Epidermal melanocyte (primary cell): ENCODE measurements around the gene HDAC2.
"Not testable (repeated sequence)": the region's sequence is repeated elsewhere in the genome, so short reads cannot be mapped to it uniquely, and the experiment has no call there.

Experiments
- DNase-seq: peaks from one replicate; pipeline ENCODE4 v3.0.0; 2011; ENCODE audit warnings: low spot score; ENCODE audit not compliant: insufficient read length

The HDAC2 gene

DNA sequence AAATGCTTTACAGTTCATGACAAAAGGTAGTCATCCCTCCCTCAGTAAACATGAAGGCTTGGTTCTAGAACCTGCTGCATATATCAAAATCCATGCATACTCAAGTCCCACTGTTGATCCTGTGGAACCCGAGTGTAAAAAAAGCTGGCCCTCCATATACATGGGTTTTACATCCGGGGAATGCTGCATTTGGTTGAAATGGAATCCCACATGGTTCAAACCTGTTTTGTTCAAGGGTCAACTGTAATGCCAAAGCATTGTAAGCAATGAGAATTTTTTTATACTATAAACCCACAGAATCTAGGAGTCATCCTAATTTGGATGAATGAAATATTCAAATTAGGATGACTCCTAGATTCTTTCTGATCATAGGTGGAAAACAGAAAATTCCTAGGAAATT, 5.9 kb upstream of the HDAC2 start:
- no peak for DNase-seq

GRCh38 chr6:113971741-113972140, 793 bp upstream of the HDAC2 start:
- DNase-seq: no peak

DNA sequence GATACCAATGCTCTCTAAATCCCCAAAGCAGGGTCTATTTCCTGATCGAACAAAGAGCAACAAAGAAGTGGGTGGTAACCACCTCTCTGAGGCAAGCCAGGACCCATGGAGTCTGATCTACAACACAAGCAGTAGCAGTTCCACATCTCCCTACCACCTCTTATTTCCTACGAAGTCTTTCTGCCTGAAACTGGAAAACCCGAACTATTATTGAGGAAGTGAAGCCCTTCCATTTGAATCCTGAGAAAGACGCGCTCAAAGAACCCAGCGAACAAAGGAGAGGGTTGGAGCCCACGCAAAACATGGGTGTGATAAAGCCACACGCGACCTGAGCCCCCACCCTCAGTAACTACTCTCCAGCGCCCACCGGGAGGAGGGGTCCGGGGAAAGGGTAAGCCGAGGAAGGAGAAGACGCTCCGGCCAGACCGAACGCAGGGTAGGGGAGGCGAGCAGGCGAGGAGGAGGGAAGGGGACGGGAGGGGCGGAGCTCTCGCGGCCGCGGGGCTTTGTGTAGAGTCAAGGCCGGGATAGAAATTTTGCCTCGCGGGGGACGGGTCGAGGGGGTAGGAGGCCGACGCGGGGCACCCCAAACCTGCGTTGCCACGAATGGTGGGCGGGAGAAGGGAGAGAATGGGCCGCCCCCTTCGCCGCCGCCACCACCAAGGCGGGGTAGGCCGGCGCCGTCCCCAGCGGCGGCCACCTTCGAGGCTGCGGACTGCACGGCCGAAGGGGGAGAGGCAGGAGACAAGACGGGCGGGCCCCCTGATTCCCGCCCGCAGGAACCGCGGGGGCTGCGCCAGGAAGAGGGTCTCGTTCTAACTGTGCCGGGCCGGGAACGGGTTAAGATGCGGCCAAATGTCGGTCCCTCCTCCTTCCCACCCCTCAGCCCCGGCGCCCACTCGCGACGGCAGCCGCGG, 802 bp downstream of the HDAC2 start:
- no peak for DNase-seq

- DNase-seq: no peak
These were observed 2.5 kb downstream of the HDAC2 start for GRCh38 chr6:113968472-113968871.

DNA sequence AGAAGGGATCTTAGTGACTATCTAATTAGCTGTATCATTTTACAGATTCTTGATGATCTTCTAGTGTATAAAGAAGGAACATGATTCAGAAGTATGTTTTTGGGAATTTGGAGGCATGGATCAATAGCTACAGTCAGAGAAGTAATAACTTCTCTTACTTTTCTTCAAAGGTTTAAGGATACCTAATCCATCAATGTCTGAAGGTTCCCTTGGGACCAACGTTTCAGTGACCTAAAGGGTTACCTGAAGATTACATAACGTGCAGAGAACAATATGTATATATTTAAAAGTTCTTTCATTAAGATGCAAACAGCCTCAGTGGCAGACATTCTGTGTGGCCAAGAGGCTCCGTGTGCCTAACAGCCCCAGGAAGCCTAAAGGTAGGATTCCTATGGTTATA, 3.2 kb downstream of the HDAC2 start:
- no peak for DNase-seq

- DNase-seq: no peak
These were observed 10.2 kb downstream of the HDAC2 start for GRCh38 chr6:113960795-113961194.

- DNase-seq: no peak
These were observed 11.7 kb downstream of the HDAC2 start for GRCh38 chr6:113959235-113959634.

DNA sequence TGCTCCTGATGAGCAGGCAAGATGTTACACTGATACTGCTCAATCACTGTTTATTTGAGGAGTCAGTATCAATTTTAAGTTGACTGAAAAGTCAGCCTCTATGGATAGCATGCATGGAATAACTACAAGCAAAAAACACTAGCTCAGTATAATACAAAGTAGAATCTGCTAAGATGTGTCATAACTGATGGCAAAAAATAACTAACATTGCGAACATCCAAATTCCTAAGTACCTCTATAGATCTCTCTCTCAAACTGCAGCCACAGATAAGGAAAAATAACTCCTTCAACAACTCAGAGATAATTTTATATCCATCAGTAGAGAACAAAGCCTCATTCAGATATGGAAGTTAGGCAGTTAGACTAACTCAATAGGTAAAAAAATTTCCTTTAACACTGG, 16.3 kb downstream of the HDAC2 start:
- DNase-seq: no peak

DNA sequence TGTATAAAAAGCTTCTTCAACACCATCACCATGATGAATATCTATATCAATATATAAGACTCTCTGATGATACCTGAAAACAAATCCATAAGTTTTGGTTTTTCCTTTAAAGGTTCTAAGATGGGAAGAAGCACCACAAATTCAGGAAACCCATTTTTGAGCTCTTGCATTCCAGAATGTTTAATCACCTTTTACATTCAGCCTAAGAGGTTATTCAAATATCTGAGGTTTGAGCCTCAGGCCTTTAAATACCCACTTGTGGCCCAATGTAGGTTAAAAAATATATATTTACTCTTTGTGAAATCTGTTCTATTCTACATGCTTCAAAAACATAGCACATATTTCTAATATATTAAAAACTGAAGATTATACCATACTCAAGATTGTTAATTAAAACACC, 17.6 kb downstream of the HDAC2 start:
- DNase-seq: no peak

DNA sequence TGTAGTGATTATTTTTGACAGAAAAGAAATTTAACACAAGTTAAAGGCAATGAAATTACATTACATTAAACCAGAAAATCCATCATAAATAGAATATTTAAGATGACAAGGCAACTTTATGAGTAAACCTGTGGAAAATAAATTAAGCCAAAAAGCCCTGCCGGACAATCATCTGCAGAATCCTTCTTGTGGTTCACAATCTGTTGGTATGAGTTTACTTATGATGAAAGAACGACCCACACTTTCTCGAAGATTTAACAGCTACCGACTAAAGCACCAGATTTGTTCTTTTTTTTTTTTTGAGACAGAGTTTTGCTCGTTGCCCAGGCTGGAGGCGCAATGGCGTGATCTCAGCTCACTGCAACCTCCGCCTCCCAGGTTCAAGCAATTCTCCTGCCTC, 21.4 kb downstream of the HDAC2 start:
- DNase-seq: no peak

GRCh38 chr6:113944701-113945100, 26.2 kb downstream of the HDAC2 start:
- DNase-seq: no peak

DNA sequence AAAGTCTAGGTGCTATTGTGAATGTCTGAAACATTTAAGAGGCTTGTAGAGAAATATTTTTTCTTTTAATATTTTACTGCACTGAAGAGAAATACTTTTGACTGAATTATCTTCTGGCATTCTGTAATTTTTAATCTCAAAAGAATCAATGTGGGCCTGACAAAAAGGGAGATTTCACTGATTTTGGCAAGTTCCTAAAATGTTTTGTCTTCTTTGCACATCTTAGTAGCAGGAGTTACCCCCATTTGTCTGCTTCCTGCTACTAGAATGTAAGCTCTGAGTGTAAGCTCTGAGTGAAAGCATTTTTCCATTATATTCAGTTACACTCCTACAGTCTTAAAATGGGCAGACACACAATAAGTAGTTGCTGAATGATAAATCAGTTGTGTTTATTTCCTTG, 31.1 kb downstream of the HDAC2 start:
- DNase-seq: no peak

GRCh38 chr6:113936093-113936934, 34.6 kb downstream of the HDAC2 start:
- DNase-seq: no peak

GRCh38 chr6:113934101-113934500, 36.8 kb downstream of the HDAC2 start:
- DNase-seq: no peak

DNA sequence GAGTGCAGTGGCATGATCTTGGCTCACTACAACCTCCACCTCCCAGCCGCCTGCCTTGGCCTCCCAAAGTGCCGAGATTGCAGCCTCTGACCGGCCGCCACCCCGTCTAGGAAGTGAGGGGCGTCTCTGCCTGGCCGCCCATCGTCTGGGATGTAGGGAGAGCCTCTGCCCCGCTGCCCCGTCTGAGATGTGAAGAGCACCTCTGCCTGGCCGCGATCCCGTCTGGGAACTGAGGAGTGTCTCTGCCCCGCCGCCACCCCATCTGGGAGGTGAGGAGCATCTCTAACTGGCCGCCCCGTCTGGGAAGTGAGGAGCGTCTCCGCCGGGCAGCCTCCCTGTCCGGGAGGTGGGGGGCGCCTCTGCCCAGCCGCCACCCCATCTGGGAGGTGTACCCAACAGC, 39.0 kb downstream of the HDAC2 start:
- DNase-seq: not testable (repeated sequence)

DNA sequence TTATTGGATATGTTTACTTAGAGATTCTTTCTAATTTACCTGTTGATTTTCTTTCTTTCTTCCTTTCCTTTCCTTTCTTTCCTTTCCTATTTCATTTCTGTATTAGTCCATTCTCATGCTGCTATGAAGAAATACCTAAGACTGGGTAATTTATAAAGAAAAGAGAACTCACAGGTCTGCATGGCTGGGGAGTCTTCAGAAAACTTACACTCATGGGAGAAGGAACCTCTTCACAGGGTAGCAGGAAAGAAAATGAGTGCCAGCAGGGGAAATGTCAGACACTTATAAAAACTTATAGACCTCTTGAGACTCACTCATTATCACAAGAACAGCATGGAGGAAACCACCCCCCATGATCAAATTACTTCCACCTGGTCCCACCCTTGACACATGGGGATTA, 40.8 kb downstream of the HDAC2 start:
- no peak for DNase-seq

DNA sequence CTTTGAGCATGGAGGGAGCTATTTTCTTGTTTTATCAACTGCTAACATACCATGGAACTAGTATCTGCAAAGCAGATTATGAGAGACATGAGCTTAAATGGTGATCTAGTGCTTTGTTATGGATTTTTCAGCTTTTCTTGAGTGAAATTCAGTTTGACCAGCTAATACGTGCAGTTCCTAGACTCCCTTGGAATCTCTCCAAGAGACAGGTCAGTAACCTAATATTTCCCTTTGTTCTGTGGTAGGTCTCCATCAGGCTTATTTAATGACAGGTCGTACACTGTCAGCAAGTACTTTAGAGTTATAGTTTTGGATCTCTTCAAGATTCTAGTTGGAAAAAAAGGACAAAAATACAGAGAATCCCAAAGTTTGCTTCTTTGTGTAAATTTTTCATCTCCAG, 43.9 kb downstream of the HDAC2 start:
- no peak for DNase-seq

- DNase-seq: no peak
These were observed 45.6 kb downstream of the HDAC2 start for GRCh38 chr6:113925378-113925777.

- no peak for DNase-seq
These were observed 46.6 kb downstream of the HDAC2 start for GRCh38 chr6:113924312-113924723.

DNA sequence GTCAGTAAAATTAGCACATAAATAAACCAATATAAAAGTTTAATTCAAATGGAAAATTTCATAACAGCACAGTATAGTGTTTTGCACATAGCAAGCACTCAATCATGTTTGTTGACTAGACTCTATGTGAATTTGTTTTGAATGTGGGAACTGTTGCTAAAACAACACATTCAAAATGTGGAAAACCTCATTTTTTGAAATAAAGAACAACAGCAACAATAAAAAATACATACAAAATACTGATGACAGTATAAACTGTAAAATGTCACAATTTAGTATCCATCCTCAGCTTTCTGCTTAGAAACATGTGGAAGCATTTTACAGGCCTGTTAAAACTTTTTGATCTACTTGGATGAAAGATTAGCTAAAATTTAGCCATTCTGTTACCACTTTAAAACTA, 47.4 kb downstream of the HDAC2 start:
- no peak for DNase-seq

DNA sequence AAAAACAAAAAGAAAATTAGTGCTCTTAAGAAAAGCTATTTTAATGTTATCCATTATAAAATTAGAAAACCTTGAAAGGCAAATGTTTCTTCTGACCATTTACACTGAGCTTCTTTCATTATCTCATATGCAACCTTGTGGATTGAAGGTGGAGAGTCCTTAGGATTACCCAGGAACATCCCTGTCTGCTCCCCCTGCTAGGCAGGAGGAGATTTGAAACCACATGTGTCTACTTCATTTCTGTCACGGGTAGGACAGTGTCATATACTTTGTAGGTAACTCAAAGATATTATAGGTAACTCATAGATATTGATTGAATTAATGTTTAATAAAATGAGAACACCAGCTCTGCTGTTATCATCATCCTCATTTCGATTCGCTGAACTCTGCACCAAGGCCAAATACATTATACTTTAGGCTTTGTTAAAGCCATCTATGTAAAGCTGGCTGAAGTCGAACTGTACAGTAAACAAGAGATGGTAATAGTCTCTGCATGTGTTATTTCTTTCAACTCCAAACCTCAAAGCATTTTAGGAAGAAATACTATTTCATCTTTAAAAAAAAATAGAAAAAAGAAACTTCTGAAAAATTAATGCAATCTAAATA, 49.5 kb downstream of the HDAC2 start:
- DNase-seq: no peak

DNA sequence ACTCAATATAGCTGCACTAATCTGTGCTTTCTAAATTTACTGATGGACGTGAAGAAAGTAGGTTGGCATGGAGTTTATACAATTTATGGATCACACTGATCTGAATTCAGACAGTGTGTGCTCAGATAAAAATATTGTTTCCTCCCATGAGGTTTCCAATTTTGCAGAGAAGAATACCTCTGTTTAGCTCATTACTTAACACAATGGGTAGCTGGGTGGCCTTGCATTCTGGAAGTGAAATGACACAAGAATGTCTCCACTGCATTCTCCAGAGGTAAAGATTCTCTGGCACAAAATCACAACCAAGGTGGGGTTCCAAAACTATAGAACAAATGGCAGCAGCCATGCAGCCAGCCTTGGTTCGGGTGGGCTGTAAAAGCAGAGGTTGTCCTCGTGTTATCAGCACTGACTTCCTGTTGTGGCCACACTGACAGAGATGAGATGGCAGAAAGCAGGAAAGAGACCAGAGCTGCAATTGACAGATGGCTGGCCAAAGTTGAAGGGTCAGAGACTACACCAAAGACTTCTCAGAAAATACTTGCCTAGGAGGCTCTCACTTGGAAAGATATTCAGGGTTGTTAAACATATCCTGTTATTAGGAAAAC, 50.2 kb downstream of the HDAC2 start:
- DNase-seq: no peak
